NCI-H2107 treated with DMSO at 0.1 percent for 48 hours (cell line): ENCODE measurements around the gene PSMD11.

Experiments used
- DNase-seq: peaks from one replicate; lab custom pipeline; 2025; ENCODE audit not compliant: unreplicated experiment; lab: John Stamatoyannopoulos, UW

Gene PSMD11

DNA sequence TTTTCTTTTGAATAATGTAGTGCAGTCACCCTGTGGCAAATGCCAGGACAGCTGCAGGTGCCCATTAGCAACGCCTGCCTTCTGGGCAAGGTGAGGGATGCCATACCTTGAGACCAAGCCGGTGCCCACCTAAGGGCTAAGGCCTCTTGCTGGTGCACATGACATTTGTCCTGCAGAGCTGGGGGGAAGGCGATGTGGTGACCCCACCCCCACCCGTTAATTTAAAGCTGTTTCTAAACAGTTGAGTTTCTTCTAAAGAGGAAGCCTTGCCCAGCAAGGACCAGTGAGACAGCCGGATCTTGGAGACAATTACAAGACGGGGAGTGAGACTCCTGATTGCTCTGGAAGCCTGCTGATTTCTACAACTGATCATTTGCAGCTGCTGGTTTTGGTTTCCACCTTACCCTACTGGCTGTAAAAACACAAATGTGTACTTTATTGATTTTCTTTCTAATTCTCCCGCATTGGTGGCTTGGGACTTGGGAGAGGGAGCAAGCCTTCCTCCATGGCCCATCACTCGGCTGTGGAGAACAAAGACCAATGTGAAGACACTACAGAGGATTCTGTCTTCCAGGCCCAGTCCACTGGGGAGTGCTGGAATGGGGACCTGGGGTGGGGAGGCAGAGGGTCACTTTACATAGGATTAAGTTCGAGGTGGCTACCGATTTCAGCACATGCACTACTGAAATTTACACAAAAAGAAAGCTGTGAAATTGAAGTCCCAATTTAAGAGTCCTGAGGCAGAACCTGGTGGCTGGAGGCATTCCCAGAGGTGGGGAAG, 45.2 kb downstream of the PSMD11 start:
- DNase-seq, result peak; percentile 11

DNA sequence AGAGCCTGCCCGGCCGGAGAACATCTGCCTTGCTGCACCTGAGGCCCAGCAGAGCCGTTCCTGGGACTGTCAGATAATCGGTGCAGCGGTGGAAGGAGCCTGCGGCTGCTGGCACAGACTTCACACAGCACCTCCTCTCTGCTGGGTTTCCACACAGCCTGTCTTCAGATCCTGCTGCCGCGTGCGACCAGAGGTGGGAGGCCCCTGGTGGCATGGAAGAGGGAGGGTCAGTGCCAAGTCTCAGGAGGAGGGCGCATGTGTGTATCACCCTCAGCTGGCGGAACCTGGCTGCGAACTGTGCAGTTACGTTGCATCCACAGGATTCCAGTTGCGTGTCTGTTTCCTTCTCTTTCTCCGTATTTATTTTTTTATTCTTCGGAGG, 45.8 kb downstream of the PSMD11 start:
- DNase-seq, result no peak

DNA sequence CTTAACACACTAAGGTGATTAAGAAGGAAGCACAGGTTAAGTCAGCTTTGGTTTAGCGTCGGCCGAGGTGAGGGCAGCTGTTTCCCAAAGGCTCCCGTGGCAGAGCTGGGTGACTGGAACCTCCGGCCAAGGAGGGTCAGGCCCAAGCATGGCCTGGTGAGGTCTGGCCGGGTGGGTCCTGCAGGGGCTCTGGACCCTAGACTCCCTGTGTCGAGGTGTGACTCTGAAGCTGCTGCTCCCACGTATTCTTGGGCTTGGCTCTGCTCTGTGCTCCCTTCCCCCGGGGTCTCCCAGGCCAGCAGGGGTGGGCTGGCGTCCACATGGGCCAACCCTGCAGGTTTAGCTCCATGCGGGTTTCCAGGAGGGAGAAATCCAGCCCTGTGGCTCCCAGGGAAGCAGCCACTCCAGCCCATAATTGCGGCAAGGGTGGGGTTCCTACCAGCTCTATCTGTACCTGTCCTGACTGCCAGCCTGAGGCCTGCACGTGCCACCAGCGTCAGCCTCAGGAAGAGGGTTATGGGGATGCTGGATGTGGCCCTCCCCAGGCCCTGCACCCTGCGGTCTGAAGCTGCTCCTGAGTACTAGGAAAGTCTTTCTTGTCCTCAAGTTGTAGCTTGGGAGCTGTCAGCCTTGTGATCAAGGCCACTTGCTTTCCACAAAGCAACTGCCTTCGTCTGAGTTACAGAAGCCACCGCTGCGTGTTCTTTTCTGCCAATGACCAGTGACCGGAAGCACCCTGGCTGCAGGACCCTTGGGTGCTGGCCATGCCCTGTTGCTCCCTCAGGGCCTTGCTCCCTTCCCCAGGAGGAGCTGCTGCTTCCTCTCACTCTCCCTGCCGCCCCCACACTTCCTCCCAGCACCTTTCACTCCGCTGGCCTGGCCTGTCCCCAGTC, 47.3 kb downstream of the PSMD11 start:
- DNase-seq, result no peak

DNA sequence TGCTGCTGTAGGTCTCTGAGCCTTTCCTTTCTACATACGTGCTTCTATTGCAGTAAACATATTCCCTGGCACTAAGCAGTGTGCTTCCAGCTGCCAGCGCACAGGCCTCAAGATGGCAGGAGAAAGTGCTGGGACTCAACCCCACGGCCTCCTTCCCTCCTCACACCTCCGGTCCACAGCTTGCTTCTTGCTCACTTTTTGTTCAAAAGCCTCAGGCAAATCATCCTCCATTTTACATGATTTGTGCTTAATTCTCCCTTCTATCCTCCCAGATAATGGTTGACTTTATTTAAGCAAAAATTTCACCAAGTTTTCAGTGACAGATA, 47.9 kb downstream of the PSMD11 start:
- DNase-seq, result no peak

DNA sequence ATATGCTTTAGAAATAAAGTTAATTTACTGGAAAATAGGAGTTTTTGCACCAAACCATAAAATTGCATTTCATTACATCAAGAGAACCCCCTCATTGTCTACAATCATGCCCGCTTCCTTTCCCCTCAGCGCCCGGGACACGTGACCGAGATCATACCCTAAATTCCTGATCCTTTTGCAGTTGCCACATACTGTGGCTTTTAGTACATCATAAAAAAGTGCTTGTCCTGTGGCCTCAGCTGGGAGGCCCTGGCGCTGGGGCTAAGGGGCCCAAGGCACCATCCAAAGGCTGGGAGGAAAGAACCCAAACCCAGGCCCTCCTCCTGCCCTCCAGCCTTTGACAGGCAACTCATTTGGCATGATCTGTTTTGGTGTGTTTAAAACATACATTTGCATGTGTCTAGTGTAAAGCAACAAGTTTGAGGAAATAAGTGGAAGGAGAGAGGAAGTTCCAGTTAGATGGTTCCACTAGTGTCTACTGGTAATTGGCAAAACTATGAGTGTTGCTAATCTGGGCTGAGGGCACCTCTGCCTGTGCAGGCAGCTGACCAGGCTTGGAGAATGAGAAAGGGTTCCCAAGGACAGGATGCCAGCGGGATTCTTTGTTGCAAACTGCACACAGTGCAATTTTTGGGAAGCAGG, 48.5 kb downstream of the PSMD11 start:
- DNase-seq, result no peak

DNA sequence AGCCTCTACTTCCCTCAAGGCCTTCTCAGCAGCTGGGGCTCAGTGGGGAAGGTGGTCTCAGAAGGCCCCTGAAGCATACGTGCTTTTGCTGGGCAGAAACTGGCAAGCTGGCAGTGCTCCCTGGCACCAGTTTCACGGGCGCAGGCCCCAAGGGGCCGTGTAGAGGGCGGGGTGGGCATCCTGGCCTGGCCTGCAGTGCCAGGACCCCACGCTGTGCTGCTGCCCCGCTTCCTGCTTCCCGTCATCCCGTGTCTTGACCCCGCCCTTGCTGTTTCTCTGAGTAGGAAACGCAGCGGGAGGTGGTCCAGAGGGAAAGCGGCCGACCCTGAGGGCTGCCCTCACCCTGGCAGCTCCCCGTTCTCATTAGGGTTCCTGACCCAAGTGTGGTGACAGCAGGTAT, 49.3 kb downstream of the PSMD11 start:
- no peak for DNase-seq

DNA sequence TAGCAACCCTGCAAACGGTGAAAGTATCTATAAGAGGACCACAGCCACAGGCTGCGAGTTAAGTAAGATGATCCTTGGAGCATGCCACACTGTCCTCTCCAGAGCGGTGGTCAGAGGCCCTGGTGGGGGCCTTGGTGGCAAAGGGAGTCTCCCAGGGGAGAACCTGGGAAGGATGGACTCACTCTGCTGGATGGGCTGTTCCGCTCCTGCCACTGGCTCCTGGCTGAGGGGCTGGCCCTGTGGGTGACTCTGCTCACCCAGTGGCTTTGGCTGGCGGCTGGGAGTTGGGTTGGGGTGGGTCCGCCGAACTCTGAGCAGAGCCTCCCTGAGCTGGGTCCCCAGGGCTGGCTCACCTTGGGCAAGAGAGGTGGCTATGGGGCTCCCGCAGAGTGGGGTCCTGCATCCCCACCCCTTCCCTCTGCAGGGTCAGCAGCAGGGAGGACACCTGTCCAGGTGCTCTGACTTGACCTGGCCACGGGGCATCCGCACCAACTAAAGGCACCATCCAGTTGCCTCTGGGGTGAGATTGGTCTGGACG, 49.7 kb downstream of the PSMD11 start:
- DNase-seq, result no peak

DNA sequence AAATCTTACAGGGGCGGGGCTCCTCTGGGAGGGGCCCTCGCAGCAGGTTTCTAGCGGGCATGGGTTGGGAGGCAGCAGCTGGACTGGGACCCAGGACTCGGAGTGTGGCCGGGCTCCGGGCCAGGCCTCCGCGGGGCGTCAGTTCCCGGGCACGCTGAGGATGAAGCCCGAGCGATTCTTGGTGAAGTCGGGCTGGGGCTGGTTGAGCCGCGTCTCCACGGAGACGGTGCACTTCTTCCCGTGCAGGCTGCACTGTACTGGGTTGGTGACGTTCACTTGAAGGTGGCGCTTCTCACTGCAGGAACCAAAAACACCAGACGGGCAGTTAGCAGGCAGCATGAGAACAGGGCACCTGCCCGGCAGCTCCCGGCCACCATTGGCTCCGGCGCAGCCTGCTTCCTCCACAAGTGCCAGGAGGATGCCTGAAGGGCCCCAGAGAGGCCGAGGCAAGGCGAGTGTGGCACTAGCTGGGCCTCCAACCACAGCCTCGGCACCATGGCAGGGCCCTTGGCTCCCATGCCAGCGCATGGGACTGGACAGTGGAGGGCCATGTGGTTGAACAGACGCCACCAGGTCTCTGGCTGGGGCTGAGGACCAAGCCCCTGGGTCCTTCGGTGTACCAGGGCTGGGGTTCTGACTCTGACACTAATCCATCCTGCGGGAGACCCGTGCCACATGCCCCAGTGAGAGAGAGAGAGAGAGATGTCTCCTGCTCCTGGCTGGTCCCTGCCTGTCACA, 50.5 kb downstream of the PSMD11 start:
- DNase-seq, result peak; percentile 69

DNA sequence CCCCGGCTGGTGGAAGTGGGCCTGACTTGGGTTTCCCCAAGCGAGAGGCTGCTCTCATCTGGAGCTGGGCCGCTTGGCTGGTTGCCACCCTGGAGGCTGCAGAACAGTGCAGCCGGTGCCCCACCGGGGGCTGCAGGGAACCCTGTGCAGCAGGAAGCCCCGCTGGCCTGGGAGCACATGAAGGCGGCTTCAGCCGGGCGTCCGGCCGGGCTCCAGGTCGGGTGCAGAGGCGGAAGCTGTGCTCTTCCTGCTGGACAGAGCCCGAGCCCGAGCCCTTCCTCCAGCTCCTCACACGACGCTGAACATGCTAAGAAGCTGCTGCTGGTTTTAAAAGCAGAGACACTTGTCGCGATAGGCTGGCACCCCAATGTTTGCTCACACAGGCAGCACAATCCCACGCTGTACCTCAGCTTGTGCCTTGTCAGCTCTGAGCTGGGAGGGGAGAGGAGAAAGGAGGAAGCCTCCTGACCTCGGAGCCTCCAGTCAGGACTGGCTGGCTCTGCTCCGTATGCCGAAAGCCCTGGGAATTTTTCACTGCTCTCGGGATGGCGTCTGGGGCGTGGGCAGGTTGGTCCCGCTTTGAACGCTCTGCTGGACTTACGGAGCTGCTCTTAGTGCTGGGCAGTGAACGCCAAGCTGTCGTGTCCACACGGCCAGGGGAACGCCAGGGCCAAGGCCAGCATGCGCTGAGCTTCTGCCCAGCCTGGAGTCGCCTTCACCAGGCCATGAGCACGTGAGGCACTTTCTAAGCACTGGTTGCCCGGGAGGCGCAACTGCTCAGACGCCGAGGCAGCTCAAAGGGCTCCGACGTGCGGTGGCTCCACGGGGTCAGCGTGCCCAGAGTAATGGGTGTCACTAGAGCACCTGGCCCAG, 51.3 kb downstream of the PSMD11 start:
- no peak for DNase-seq

DNA sequence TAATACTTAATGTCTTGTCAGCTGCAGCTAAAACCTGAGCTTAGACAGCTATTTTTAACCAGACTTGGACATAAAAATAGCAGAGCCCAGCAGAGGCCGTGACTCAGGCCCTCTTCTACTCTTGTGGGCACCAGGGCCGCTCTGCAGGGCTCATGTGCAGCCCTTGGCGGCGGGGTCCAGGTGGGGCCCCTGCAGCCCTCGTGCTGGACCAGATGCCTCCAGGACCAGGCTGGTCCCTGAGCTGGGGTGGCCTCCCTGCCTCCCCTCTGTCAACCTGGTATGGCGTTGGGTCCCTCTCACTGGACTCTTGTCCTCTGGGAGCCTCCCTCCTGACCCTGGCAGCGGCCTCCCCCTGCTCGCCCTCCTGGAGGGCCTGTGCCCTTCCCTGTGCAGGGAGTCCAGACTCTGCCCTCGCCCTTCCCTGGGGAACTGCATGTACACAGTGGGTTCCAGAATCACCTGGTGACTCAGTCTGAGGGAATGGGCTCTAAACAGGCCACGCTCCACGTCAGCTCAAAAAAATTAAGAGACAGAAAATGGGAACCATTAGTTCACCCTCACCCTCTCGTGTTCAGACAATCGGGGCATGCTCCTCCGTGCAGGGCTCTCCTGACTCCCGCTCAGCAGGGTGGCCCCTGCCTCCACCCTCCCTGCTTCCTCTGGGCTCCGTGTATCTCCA, 52.2 kb downstream of the PSMD11 start:
- no peak for DNase-seq

DNA sequence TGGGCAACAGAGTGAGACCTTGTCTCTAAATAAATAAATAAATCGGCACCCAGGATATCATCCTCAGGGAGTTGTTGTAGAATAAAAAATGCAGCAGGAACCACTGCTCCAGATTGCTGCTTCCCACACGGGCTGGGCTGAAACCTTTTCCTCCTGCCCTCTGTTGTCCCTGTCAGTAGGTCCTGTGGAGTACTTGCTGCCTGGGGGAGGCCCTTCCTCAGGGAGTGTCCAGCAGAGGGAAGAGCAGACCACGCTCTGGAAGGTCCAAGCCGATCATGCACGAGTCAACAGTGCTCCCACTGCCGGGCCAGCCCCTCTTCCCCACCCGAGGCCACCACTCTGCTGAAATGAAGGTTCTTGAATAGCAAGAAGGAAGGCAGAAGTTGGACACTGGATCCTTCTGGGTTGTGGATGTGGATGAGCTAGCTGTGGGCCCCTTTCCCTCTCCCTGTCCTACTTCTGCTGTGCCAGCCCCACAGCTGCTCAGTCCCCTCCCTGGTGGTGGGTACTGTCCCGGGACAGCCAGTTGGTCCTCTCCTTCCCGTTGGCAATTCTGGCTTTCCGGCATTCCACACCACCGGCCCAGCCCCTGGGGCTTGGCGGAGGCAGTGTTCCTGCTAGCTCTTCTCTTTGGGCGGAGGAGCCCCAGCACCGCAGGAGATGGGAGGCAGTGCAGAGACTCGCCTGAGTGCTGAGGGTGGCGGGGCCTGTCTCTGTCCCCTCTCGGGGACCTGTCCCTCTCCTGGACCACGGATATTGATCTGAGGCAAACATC, 53.3 kb downstream of the PSMD11 start:
- DNase-seq, result no peak

DNA sequence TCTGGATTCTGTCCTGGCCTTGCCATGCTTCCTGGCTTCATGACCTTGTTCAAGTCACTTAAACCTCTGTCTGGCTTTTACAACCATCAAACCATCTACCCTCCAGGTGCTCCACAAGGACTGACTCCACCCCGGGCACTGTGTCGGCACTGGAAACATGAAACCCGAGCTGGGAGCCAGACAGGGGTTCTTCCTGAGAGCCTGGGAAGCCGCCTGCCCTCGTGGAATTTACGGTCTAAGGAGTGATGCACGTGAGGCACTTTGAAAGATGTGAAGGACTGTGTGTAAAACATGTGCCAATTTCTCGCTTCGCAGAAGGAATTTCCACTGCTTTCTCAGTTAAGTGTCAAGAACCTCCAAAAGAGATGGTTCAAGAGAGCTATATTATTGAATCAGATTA, 54.1 kb downstream of the PSMD11 start:
- DNase-seq, result peak; percentile 83

DNA sequence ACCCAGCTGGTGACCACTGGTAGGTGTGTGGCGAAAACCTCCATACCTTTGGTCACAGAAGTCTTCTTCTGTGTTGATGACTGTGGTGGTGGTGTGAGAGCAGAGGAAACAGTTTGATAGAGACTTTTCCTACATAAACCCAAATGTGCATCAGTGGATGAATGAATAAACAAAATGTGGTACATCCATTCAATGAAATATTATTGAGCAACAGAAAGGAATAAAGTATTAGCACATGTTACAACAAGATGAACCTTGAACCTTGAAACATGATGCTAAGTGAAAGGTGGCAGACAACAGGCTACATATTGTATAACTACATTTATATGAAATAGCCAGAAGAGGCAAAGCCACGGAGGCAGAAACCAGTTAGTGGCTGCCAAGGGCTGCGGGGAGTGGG, 57.7 kb downstream of the PSMD11 start:
- DNase-seq, result no peak

DNA sequence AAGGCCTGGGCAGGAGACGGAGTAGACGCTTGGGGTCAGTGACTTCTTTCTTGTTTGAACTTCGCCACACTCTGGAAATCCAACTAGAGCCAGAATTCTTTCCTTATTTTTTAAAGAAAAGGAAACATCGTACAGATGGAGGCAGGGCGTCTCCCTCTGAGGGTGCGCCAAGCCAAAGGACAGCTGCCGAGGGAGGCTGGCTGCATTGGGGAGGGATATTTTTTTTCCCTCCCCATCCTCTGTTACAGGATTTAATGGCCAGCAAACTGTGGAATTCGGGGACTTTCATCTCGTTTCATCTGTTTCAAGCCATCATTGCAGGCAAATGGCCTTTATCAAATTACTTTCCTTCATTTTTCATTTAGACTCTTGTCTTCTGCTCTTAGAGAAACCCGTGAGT, 58.4 kb downstream of the PSMD11 start:
- no peak for DNase-seq

DNA sequence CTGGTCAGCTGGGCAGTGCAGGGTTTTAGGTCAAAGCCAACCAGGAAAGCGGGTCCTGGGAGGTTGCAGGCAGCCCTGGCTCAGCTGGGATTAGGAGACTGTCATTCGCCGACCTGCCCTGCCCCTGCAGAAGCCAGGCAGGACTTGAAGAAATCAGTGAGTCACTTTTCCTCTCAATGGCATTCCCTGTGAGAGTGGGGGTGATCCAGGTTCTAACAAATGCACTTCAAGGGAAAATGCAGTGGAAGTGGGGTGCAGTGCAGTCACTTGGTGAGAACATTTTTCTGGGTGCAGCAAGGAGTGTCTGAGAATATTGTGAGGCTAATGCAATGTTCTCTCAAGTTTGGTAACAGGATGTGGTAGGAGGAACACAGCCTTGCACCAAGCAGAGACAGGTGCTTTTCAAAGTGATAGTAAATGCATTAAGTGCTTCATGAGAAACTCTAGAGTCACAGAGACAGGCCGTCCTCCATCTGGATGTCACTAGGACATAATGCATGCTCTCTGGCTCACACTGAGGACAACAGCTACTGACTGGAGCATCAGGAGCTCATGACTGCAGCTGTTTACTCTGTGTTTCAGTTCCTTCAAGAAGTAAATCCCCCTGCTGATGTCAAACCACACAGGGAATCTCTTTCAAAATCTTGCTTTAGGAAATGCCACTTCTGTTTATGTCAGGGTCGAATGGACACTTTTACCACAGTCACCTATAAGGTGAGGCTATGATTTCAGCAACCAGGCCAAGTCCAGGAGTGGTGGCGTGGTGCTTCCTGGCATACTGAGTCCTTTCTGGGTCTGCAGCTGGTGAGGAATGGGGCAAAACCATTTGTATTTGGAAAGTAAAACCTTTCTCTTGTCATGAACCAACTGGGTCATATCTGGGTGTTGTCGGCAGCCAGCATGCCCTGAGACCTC, 59.2 kb downstream of the PSMD11 start:
- DNase-seq, result no peak

DNA sequence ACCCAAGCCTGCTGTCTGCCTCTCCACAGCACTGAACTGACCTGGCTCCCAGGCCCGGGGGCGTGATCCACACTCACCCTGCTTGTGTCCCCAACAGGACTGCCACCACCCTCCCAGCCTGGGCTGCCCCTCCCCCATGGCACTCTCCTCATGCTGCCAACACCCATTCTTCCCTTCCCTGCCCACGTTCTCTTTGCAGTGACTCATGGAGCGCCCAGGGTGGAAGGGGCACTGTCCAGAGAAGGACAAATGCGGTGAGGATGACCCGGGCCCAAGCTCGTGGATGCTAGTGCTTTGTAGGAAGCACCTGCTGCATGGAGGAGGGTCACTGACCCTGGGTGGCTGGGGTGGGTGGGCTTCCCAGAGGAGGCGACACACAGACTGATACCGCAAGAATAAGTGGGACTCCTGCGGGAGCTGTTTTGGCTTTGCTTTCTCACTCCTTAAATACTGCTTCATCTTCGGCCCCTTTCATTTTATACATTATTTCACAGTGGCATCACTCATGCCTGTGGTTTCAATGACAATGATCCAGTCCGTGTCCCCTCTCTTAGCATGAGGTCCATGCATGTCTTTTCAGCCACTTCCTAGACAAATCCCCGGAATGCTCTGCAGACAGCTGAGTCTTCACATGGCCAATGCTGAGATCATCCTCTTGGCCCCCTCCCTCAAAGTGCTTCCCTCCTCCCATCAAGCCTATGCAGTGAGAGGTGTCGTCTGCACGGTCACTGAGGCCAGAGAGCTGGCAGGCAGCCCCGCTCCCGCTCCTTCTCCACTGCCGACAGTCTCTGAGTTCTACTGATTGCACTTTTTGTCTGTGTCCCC, 60.1 kb downstream of the PSMD11 start:
- no peak for DNase-seq

DNA sequence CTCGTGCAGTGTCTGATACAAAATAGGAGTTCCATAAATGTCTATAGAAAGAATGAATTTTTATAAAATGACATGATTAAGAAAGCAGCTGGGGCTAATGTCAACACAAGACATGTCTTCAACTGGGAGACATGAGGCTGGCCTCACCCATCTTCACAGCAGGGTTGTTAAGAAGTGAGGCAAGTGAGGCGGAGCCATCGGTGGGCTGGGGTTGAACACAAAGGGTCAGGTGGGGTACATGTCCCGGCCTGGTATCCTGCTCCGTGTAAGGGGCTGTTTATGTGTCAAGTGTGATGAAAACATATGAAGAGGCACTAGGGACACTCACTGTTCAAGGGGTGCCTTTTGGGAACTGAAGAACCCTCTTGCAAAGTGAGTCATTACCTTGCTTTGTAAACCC, 64.6 kb downstream of the PSMD11 start:
- DNase-seq, result no peak
